HG03095 (cell line): Measurements from ENCODE around the gene ADCK2.
A peak's percentile ranks its signal among the peaks of the same experiment; 100 is the strongest.
"Not testable (repeated sequence)": the region's sequence is repeated elsewhere in the genome, so short reads cannot be mapped to it uniquely, and the experiment has no call there.

ENCODE experiments used
- ATAC-seq: cut with Tn5 transposase; IDR thresholded peaks from one replicate; pipeline ENCODE4 v1.9.1; 2021; ENCODE audit warnings: moderate library complexity; ENCODE audit not compliant: unreplicated experiment

Gene ADCK2

GRCh38 chr7:140672382-140673062, at the start of gene ADCK2:
Gene ADCK2 (plus strand): TSS chr7:140672945. CDS start chr7:140673331, 386 bp downstream.
- ATAC-seq: peak; percentile 51

GRCh38 chr7:140623980-140624379, 48.8 kb upstream of the ADCK2 start:
- ATAC-seq: no peak

- no peak for ATAC-seq
Observed at GRCh38 chr7:140624392-140625191, 48.2 kb upstream of the ADCK2 start.

GRCh38 chr7:140625192-140625558, 47.6 kb upstream of the ADCK2 start:
- not testable (repeated sequence) for ATAC-seq

GRCh38 chr7:140625908-140626868, 46.6 kb upstream of the ADCK2 start:
- no peak for ATAC-seq

GRCh38 chr7:140631021-140631420, 41.7 kb upstream of the ADCK2 start:
- ATAC-seq: no peak

- ATAC-seq: no peak
Observed at GRCh38 chr7:140631602-140632001, 41.1 kb upstream of the ADCK2 start.

GRCh38 chr7:140635345-140635744, 37.4 kb upstream of the ADCK2 start:
- no peak for ATAC-seq

GRCh38 chr7:140635816-140636215, 36.9 kb upstream of the ADCK2 start:
- ATAC-seq: no peak

GRCh38 chr7:140637400-140637799, 35.3 kb upstream of the ADCK2 start:
- ATAC-seq: no peak

- ATAC-seq: no peak
Observed at GRCh38 chr7:140638173-140638791, 34.5 kb upstream of the ADCK2 start.

GRCh38 chr7:140639366-140640053, 33.2 kb upstream of the ADCK2 start:
- ATAC-seq: no peak

- ATAC-seq: no peak
Observed at GRCh38 chr7:140640060-140640637, 32.6 kb upstream of the ADCK2 start.

- no peak for ATAC-seq
Observed at GRCh38 chr7:140640727-140641523, 31.8 kb upstream of the ADCK2 start, which contains the start of gene DENND2A. Gene DENND2A (minus strand): TSS chr7:140640813. CDS start chr7:140602397, 38,416 bp downstream.

- no peak for ATAC-seq
Observed at GRCh38 chr7:140641524-140642195, 31.1 kb upstream of the ADCK2 start.

- ATAC-seq: no peak
Observed at GRCh38 chr7:140643416-140643815, 29.3 kb upstream of the ADCK2 start.

GRCh38 chr7:140644761-140645160, 28.0 kb upstream of the ADCK2 start:
- not testable (repeated sequence) for ATAC-seq

GRCh38 chr7:140645166-140645900, 27.4 kb upstream of the ADCK2 start:
- no peak for ATAC-seq
